ENCODE results near the gene MAP1B. TPM values are rescaled to one million over a fixed set of nuclear protein-coding genes. Genes with fewer than 3 reads are reported as not detected.

Gene MAP1B
- polyA plus RNA-seq, 12 donors: 23.7 to 125 (median 36.7) TPM

DNA sequence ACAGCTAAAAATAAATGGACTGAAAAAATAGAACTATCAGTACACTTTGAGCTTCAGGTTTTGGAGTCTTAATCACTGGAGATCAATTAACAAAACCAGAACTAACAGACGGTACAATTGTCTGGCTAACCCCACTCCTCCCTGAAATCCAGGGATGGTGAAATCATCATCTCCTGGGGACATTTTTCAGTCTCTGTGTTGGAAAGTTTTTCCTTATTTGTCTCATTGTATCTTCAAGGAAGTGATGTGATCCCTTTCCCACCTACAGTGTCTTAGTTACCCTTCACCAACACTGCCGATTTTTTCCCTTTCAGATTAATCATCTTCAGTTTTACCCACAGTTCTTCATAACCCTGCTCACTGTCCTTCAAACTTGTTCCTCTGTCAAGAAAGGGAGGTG lies 81.9 kb downstream of the MAP1B start:
- no peak for DNase-seq

GRCh38 chr5:72191404-72191803 lies 84.1 kb downstream of the MAP1B start:
- no peak for DNase-seq

- no peak for DNase-seq
These were observed 87.6 kb downstream of the MAP1B start for GRCh38 chr5:72194846-72195245.

DNA sequence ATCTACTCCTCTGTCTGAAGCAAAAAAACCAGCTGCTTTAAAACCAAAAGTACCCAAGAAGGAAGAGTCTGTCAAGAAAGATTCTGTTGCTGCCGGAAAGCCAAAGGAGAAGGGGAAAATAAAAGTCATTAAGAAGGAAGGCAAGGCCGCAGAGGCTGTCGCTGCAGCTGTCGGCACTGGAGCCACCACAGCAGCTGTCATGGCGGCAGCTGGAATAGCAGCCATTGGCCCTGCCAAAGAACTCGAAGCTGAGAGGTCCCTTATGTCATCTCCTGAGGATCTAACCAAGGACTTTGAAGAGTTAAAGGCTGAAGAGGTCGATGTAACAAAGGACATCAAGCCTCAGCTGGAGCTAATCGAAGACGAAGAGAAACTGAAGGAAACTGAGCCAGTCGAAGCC lies 88.3 kb downstream of the MAP1B start:
- no peak for DNase-seq

- DNase-seq: no peak
These were observed 90.1 kb downstream of the MAP1B start for GRCh38 chr5:72197393-72197792.

GRCh38 chr5:72199681-72200080 lies 92.4 kb downstream of the MAP1B start:
- DNase-seq: no peak

GRCh38 chr5:72202331-72202825 lies 95.1 kb downstream of the MAP1B start:
- no peak for DNase-seq

DNA sequence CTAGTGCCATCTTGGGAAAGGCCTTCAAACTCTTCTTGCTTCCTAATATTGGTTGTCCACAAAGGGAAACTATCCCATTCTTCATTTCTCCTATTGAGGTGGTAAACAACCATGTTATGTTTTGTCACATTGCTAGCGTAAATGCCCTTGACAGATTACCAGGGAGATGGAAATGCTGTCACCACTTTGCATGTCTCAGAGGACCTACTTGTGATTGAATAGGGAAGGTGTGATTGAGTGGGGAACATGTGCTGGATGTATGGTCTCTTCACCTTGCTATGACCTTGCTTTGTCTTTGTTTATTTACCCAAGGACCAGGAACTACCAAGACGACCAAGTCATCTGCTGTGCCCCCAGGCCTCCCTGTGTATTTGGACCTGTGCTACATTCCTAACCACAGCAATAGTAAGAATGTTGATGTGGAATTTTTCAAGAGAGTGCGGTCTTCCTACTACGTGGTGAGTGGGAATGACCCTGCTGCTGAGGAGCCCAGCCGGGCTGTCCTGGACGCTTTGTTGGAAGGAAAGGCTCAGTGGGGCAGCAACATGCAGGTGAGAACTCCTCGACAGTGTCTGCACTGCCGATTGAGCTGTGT lies 96.1 kb downstream of the MAP1B start:
- no peak for DNase-seq

- DNase-seq: no peak
These were observed 97.7 kb downstream of the MAP1B start for GRCh38 chr5:72204946-72205345.

- DNase-seq: no peak
These were observed 98.2 kb downstream of the MAP1B start for GRCh38 chr5:72205431-72206009.

GRCh38 chr5:72206160-72206559 lies 98.9 kb downstream of the MAP1B start:
- no peak for DNase-seq

- DNase-seq: no peak
These were observed 99.7 kb downstream of the MAP1B start for GRCh38 chr5:72206994-72207393.

- DNase-seq: no peak
These were observed 101.2 kb downstream of the MAP1B start for GRCh38 chr5:72208324-72208926.

- DNase-seq: no peak
These were observed 102.2 kb downstream of the MAP1B start for GRCh38 chr5:72209147-72210115.

- no peak for DNase-seq
These were observed 103.8 kb downstream of the MAP1B start for GRCh38 chr5:72210888-72211678.

GRCh38 chr5:72212171-72212570 lies 104.9 kb downstream of the MAP1B start:
- DNase-seq: no peak

- no peak for DNase-seq
These were observed 106.2 kb downstream of the MAP1B start for GRCh38 chr5:72213482-72213881.

GRCh38 chr5:72214168-72214567 lies 106.9 kb downstream of the MAP1B start:
- no peak for DNase-seq

GRCh38 chr5:72216756-72217155 lies 109.5 kb downstream of the MAP1B start:
- no peak for DNase-seq

DNA sequence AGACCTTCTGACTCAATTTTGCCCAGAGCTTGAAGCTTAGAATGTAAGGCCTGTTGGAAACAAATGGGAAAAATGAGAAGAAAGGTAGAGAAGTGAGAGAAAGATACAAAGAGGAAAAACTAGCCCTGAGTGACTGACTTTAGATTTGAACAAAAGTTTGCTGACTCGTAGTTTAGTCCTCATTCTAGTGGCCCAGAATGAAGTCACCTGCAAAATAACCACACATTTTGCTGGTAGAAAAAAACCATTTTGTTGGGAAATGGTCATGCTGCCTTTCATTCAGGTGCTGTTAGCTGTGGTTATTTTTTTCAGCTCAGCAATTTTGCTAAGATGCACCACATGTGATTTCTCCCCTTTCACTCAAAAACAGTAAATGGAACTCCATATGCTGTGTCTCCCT lies 113.8 kb downstream of the MAP1B start:
- no peak for DNase-seq

DNA sequence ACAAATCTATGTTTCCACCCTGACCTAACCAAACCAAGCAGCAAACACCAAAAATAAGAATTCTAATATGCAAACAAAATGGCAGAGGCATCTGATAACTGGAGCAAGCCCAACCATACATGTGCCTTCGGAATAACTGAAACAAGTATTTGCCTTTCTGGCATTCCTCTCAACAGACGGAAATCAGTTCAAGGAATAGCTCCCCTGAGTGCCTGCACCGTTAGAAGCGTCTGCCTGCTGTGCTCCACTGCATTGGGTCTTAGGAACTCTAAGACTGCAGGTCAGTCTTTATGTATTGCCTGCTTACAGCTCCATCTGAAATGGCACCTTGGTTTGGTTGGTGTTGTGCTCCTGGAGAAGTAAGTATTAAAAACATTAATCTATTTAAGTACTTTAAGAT lies 114.3 kb downstream of the MAP1B start:
- no peak for DNase-seq
